Measurements from ENCODE around the gene DOCK11. TPM values are rescaled to one million over a fixed set of nuclear protein-coding genes. Genes with fewer than 3 reads are reported as not detected.

The DOCK11 gene
- total and polyA plus RNA-seq, 7 experiments from 2014 or later: 24.2 to 115 (median 78.5) TPM

- Histone ChIP-seq H3K27ac (ENCODE audit: low read depth, low read length) (no peak overlapping the region), H3K36me3 (ENCODE audit: control insufficient read depth in 2 of 3, insufficient read depth in 3 of 3, low read length in 3 of 3) (peaks cover 16 to 63% (median 21%) of the 10 kb centered on the region in 3 experiments), H3K27me3 (ENCODE audit: control insufficient read depth in 2 of 2, insufficient read depth in 2 of 2, low read length in 2 of 2) (no peaks in the 10 kb centered on the region), H3K4me1 (ENCODE audit: control insufficient read depth in 2 of 2, insufficient read depth in 2 of 2, low read length in 2 of 2) (no peaks in the 10 kb centered on the region), H3K4me3 (ENCODE audit: low read length) (no peak overlapping the region), H3K9me3 (ENCODE audit: control insufficient read depth in 2 of 3, low read length in 3 of 3) (no peaks in the 10 kb centered on the region)
- H3K36me3 Mint-ChIP-seq: peaks cover 3 to 20% (median 4%) of the 10 kb centered on the region in 5 donors
- POLR2A ChIA-PET: no interaction called here
- DNase-seq: no peak
- peaks cover 0 to 9% (median 0%) of the 10 kb centered on the region in 7 donors for H3K4me1 Mint-ChIP-seq
- H3K27ac Mint-ChIP-seq: peak overlapping the region in 2 of 9 donors; percentile 40 to 61
- ATAC-seq: no peak
- intact Hi-C loops (cut with micrococcal nuclease): loop anchor here in 1 of 2 donors (5.0 kb wide), 1 partner anchor 36 kb away; no protein-coding TSS in a partner anchor
- no peaks in the 10 kb centered on the region for H3K27me3 Mint-ChIP-seq
- CTCF ChIA-PET: no interaction called here
- H3K9me3 Mint-ChIP-seq: no peaks in the 10 kb centered on the region
- H3K4me3 Mint-ChIP-seq: no peak overlapping the region
These were observed 136.0 kb downstream of the DOCK11 start for GRCh38 chrX:118631586-118631985.

DNA sequence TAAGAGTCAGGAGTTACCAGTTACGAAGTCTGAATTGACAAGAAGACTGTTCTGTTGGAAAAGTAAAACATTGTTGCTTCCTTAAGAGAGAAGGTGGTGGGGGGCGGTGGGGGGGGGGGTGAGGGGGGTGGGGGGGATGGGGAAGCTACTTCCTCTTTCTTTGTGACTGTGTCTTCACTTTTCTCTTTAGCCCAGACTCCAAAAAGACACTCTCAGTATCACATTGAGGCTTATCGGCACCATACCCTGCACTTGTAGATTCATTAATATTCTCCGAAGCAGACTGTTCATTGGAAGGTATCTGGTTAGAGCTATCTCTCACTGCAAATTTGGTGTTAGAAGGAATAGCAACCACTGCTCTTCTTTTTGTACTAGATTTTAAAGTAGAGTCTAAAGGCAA lies 137.2 kb downstream of the DOCK11 start:
- no peak for ATAC-seq
- H3K27me3 Mint-ChIP-seq: no peaks in the 10 kb centered on the region
- Histone ChIP-seq H3K27me3 (ENCODE audit: control insufficient read depth in 2 of 2, insufficient read depth in 2 of 2, low read length in 2 of 2) (no peaks in the 10 kb centered on the region), H3K27ac (ENCODE audit: low read depth, low read length) (no peak overlapping the region), H3K4me1 (ENCODE audit: control insufficient read depth in 2 of 2, insufficient read depth in 2 of 2, low read length in 2 of 2) (no peaks in the 10 kb centered on the region), H3K4me3 (ENCODE audit: low read length) (no peak overlapping the region), H3K36me3 (ENCODE audit: control insufficient read depth in 2 of 3, insufficient read depth in 3 of 3, low read length in 3 of 3) (peaks cover 12 to 55% (median 23%) of the 10 kb centered on the region in 3 experiments), H3K9me3 (ENCODE audit: control insufficient read depth in 2 of 3, low read length in 3 of 3) (no peaks in the 10 kb centered on the region)
- POLR2A ChIA-PET: interaction anchor here (0.5 kb wide), 1 partner anchor 243 kb away, joined by 3 read pairs; no protein-coding TSS in a partner anchor
- H3K4me3 Mint-ChIP-seq: no peak overlapping the region
- no peak for DNase-seq
- H3K4me1 Mint-ChIP-seq: peaks cover 0 to 9% (median 0%) of the 10 kb centered on the region in 7 donors
- H3K9me3 Mint-ChIP-seq: no peaks in the 10 kb centered on the region
- peak overlapping the region in 5 of 9 donors; percentile 12 to 63 (median 28) for H3K27ac Mint-ChIP-seq
- CTCF ChIA-PET: no interaction called here
- H3K36me3 Mint-ChIP-seq: peaks cover 2 to 17% (median 4%) of the 10 kb centered on the region in 5 donors
- intact Hi-C loops (cut with micrococcal nuclease): loop anchor here in 1 of 2 donors (5.0 kb wide), 1 partner anchor 34 kb away; no protein-coding TSS in a partner anchor

DNA sequence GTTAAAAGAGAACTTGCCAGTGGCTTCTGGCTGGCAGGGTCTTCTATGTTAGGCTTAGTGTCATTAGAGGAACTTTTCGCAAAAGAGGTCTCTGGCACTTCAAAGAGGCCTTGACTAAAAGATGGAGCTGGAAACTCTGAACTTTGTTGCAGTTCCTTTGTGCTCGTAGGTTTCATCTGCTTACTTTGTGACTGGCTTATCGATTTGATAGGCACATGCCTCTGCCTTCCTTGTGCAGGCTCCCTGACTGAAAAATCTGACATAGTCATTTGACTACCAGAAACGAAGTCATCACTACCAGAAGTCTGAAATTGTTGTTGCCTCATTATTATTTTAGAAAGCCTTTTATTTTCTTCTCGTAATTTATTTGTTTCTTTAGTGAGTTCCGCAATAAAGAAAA lies 137.9 kb downstream of the DOCK11 start:
- ATAC-seq: no peak
- H3K36me3 Mint-ChIP-seq: peaks cover 2 to 17% (median 4%) of the 10 kb centered on the region in 5 donors
- intact Hi-C loops (cut with micrococcal nuclease): loop anchor here in 1 of 2 donors (5.0 kb wide), 1 partner anchor 34 kb away; no protein-coding TSS in a partner anchor
- no peak for DNase-seq
- ChIA-PET POLR2A (interaction anchor here (0.5 kb wide), 1 partner anchor 244 kb away, joined by 3 read pairs; no protein-coding TSS in a partner anchor), CTCF (no interaction called here)
- Histone ChIP-seq H3K4me1 (ENCODE audit: control insufficient read depth in 2 of 2, insufficient read depth in 2 of 2, low read length in 2 of 2) (no peaks in the 10 kb centered on the region), H3K4me3 (ENCODE audit: low read length) (no peak overlapping the region), H3K27ac (ENCODE audit: low read depth, low read length) (no peak overlapping the region), H3K9me3 (ENCODE audit: control insufficient read depth in 2 of 3, low read length in 3 of 3) (no peaks in the 10 kb centered on the region), H3K27me3 (ENCODE audit: control insufficient read depth in 2 of 2, insufficient read depth in 2 of 2, low read length in 2 of 2) (no peaks in the 10 kb centered on the region), H3K36me3 (ENCODE audit: control insufficient read depth in 2 of 3, insufficient read depth in 3 of 3, low read length in 3 of 3) (peaks cover 7 to 52% (median 19%) of the 10 kb centered on the region in 3 experiments)
- no peaks in the 10 kb centered on the region for H3K9me3 Mint-ChIP-seq
- H3K4me1 Mint-ChIP-seq: peaks cover 0 to 9% (median 0%) of the 10 kb centered on the region in 7 donors
- no peaks in the 10 kb centered on the region for H3K27me3 Mint-ChIP-seq
- no peak overlapping the region for H3K4me3 Mint-ChIP-seq
- H3K27ac Mint-ChIP-seq: no peak overlapping the region

GRCh38 chrX:118634336-118634735 lies 138.7 kb downstream of the DOCK11 start:
- peaks cover 3 to 53% (median 14%) of the 10 kb centered on the region in 3 experiments for H3K36me3 ChIP-seq (ENCODE audit: control insufficient read depth in 2 of 3, insufficient read depth in 3 of 3, low read length in 3 of 3)
- CTCF ChIA-PET: interaction anchor here (0.6 kb wide), 1 partner anchor 33 kb away, joined by 3 read pairs; no protein-coding TSS in a partner anchor

GRCh38 chrX:118637997-118638396 lies 142.4 kb downstream of the DOCK11 start:
- H3K27ac Mint-ChIP-seq: peak overlapping the region in 1 of 9 donors; percentile 23
- Histone ChIP-seq H3K4me1 (ENCODE audit: control insufficient read depth in 2 of 2, insufficient read depth in 2 of 2, low read length in 2 of 2) (no peaks in the 10 kb centered on the region), H3K36me3 (ENCODE audit: control insufficient read depth in 2 of 3, insufficient read depth in 3 of 3, low read length in 3 of 3) (peaks cover 9 to 62% (median 10%) of the 10 kb centered on the region in 3 experiments), H3K27me3 (ENCODE audit: control insufficient read depth in 2 of 2, insufficient read depth in 2 of 2, low read length in 2 of 2) (no peaks in the 10 kb centered on the region), H3K27ac (ENCODE audit: low read depth, low read length) (no peak overlapping the region), H3K9me3 (ENCODE audit: control insufficient read depth in 2 of 3, low read length in 3 of 3) (no peaks in the 10 kb centered on the region), H3K4me3 (ENCODE audit: low read length) (no peak overlapping the region)
- H3K27me3 Mint-ChIP-seq: no peaks in the 10 kb centered on the region
- H3K36me3 Mint-ChIP-seq: peaks cover 2 to 18% (median 4%) of the 10 kb centered on the region in 5 donors
- ChIA-PET POLR2A (interaction anchor here (0.8 kb wide), 1 partner anchor 9 kb away, joined by 3 read pairs; no protein-coding TSS in a partner anchor), CTCF (no interaction called here)
- DNase-seq (no peak), ATAC-seq (no peak)
- no peak overlapping the region for H3K4me3 Mint-ChIP-seq
- H3K9me3 Mint-ChIP-seq: no peaks in the 10 kb centered on the region
- intact Hi-C loops (cut with micrococcal nuclease): no loop called here
- peaks cover 0 to 3% (median 0%) of the 10 kb centered on the region in 7 donors for H3K4me1 Mint-ChIP-seq

More at GRCh38 chrX:118634336-118634735, 138.7 kb downstream of the DOCK11 start:
- no peaks in the 10 kb centered on the region for H3K4me1 ChIP-seq (ENCODE audit: control insufficient read depth in 2 of 2, insufficient read depth in 2 of 2, low read length in 2 of 2)
- H3K36me3 Mint-ChIP-seq: peaks cover 2 to 17% (median 4%) of the 10 kb centered on the region in 5 donors
- ATAC-seq (no peak), DNase-seq (no peak)
- no peak overlapping the region for H3K4me3 Mint-ChIP-seq
- no peaks in the 10 kb centered on the region for H3K27me3 Mint-ChIP-seq
- H3K27ac Mint-ChIP-seq: no peak overlapping the region
- peaks cover 0 to 9% (median 0%) of the 10 kb centered on the region in 7 donors for H3K4me1 Mint-ChIP-seq
- intact Hi-C loops (cut with micrococcal nuclease): loop anchor here in 1 of 2 donors (5.0 kb wide), 1 partner anchor 33 kb away; no protein-coding TSS in a partner anchor
- POLR2A ChIA-PET: no interaction called here
- H3K4me3 ChIP-seq (ENCODE audit: low read length): no peak overlapping the region
- H3K9me3 Mint-ChIP-seq: no peaks in the 10 kb centered on the region
- H3K9me3 ChIP-seq (ENCODE audit: control insufficient read depth in 2 of 3, low read length in 3 of 3): no peaks in the 10 kb centered on the region
- no peak overlapping the region for H3K27ac ChIP-seq (ENCODE audit: low read depth, low read length)
- no peaks in the 10 kb centered on the region for H3K27me3 ChIP-seq (ENCODE audit: control insufficient read depth in 2 of 2, insufficient read depth in 2 of 2, low read length in 2 of 2)

DNA sequence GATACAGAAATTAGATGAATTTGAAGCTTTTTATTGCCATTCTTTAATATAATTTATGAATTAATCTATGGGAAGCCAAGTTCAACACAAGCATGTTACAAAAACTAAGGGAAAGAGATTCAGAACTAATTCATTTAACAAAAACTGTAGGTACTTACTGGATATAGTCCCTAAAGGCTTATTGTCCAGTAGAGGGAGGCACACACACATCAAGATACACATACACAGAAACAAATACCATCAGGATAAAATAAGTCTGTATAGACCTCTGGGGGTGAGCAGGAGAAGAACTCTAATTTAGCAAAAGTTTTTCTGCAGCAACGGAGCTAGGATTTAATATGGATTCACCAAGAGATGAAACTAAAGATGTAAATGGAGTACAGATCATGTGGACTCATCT lies 148.8 kb downstream of the DOCK11 start:
- H3K36me3 Mint-ChIP-seq: peaks cover 6 to 21% (median 11%) of the 10 kb centered on the region in 5 donors
- ChIA-PET POLR2A (interaction anchor here (0.6 to 1.3 kb wide), 2 partner anchors 41 to 152 kb away, joined by 3 read pairs; no protein-coding TSS in a partner anchor), CTCF (no interaction called here)
- H3K27ac ChIP-seq (ENCODE audit: low read depth, low read length): no peak overlapping the region
- peaks cover 0 to 33% (median 9%) of the 10 kb centered on the region in 3 experiments for H3K36me3 ChIP-seq (ENCODE audit: control insufficient read depth in 2 of 3, insufficient read depth in 3 of 3, low read length in 3 of 3)
- peaks cover 0 to 3% (median 0%) of the 10 kb centered on the region in 11 donors for H3K9me3 Mint-ChIP-seq
- no peak for ATAC-seq
- no peak overlapping the region for H3K4me3 Mint-ChIP-seq
- no peak overlapping the region for H3K4me3 ChIP-seq (ENCODE audit: low read length)
- intact Hi-C loops (cut with micrococcal nuclease): loop anchor here in 1 of 2 donors (5.0 kb wide), 1 partner anchor 163 kb away; no protein-coding TSS in a partner anchor
- H3K27me3 ChIP-seq (ENCODE audit: control insufficient read depth in 2 of 2, insufficient read depth in 2 of 2, low read length in 2 of 2): no peaks in the 10 kb centered on the region
- H3K4me1 ChIP-seq (ENCODE audit: control insufficient read depth in 2 of 2, insufficient read depth in 2 of 2, low read length in 2 of 2): no peaks in the 10 kb centered on the region
- no peaks in the 10 kb centered on the region for H3K9me3 ChIP-seq (ENCODE audit: control insufficient read depth in 2 of 3, low read length in 3 of 3)
- H3K4me1 Mint-ChIP-seq: peaks cover 0 to 6% (median 0%) of the 10 kb centered on the region in 7 donors
- H3K27ac Mint-ChIP-seq: peak overlapping the region in 2 of 9 donors; percentile 51 to 66
- no peak for DNase-seq
- H3K27me3 Mint-ChIP-seq: no peaks in the 10 kb centered on the region
